Stimulated activated CD8-positive, alpha-beta memory T cell treated with anti-CD3 and anti-CD28 coated beads, Interleukin-4, amount 100 ng/mL, for 24 hours (primary cell): ENCODE data around the gene TRABD2B.

ENCODE experiments used
- DNase-seq: peaks from one replicate; pipeline ENCODE4 v3.0.0-alpha.2; 2020; ENCODE audit warnings: low read depth

The TRABD2B gene

GRCh38 chr1:47725000-47725473 is 272.1 kb downstream of the TRABD2B start:
- DNase-seq: no peak

DNA sequence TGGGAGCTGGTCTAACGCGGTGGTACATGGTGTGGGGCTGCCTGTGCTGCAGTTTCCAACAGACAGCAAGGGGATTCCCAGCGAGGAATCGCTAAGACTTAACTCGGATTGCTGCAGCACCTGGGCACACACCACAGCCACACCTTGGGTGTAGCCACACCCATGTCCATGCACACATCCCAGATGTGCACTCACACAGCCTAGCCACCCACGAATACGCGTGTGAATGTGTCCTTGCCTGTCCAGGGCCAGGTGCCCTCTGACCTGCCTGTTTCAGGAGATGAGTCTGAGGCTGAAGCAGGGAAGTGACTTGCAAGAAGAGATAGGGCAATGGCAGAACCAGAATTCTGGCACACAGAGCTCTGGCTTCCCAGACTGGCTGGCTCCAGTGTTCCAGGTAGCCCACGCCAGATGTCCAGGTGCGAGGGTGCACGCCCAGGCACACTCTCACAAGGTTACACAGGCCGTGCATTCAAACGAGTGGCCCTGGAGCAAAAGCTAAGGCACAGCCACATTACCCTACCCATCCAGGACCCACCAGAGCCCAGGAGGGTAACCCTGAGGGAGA is 272.7 kb downstream of the TRABD2B start:
- DNase-seq: no peak

DNA sequence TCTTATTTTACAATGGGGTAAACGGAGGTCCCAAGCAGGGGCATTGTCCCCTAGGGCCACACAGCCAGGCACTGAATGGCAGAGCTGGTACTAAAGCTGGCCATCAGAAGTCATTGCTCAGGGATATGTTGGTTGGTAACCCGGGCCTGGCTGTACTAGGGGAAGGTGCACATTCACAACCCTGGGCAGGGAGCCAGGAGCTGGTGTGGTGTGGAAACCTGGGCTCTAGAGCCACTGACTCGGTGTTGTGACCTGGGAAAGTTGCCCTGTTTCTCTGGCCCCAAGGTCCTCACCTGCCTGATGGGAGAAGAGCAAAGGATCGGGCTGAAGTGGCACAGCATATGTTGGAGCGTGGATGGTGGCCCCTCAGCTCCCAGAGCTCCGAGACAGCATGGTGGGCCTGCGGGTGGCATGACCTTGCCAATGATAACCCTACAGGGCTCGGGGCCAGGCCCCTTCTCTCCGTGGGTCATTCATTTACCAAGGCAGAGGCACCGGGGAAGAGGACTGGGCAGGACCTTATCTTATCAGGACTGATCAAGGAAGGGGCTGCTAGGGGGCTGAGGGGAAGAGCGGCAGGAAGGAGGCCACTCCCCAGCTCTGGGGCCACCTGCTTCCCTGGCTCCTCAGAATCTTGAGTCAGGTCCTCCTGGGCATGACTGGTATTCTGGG is 274.1 kb downstream of the TRABD2B start:
- DNase-seq: no peak

- no peak for DNase-seq
Observed at GRCh38 chr1:47722101-47722500, 275.1 kb downstream of the TRABD2B start.

DNA sequence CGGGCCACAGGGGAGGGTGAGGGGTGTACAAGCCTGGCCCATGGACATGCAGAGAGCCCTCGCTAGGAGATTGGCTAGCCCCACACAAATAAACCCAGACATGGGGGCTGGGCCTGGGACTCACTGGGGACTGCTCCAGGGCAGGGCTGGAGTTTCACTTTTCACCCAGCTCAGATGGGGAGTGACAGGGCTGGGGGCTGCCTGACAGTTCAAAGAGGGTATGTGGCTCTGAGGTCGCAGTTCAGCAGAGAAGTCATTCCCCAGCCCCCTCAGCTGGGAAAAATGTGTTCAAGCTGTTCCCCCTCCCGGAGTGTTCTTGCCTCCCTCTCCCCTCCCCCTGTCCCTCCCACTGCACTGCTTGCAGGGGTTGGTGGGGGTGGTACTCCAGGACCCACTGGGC is 277.1 kb downstream of the TRABD2B start:
- DNase-seq: no peak

DNA sequence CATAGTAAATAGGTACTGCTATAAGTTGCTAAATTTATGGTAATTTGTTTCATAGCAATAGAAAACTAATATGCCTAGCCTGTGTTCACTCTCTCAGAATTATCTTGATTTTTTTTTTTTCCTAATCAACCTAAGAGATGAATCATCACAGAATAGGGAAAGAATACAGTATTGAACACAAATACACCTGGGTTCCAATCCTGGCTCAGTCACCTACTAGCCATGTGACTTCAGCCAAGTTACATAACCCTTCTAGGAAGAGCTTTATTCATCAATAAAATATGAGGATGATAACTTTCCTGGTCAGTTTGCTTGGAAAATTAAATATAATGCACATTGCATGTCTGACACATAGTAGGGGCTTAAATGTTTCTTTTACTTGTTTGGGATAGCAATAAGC is 279.8 kb downstream of the TRABD2B start:
- no peak for DNase-seq

DNA sequence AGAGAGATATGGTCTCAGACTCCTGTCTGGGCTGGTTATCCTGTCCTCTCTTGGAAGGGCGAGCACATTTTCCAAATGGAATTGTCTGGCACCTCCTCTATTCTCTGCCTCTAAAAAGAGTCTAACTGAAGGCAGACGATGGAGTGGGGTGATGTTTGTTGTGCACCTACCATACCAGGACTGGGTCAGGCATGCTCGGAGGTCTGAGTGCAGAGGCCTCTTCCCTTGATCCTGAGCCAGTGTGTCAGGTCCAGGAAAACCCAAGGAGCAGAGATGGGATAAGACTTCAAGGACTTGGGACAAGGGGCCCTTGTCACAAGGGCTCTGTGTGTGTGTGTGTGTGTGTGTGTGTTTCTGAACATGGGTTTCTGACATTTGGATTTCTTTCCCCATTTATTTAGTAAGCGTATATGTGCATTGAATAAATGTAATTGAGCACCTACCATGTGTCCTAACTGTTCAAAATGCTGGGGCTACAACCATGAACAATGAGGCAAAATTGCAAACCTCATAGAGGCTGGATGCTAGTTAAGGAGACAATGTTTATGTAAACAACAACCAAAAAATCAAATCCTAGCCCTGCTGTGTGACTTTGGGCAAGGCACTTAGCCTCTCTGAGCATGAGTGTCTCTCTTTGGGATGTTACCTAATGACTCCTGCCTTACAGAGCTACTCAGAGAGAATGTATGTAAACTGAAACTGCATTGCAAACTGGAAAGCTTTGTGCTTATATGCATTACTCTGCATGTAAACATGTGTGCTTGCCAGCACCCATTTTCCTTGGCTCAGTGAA is 283.0 kb downstream of the TRABD2B start:
- DNase-seq: no peak

DNA sequence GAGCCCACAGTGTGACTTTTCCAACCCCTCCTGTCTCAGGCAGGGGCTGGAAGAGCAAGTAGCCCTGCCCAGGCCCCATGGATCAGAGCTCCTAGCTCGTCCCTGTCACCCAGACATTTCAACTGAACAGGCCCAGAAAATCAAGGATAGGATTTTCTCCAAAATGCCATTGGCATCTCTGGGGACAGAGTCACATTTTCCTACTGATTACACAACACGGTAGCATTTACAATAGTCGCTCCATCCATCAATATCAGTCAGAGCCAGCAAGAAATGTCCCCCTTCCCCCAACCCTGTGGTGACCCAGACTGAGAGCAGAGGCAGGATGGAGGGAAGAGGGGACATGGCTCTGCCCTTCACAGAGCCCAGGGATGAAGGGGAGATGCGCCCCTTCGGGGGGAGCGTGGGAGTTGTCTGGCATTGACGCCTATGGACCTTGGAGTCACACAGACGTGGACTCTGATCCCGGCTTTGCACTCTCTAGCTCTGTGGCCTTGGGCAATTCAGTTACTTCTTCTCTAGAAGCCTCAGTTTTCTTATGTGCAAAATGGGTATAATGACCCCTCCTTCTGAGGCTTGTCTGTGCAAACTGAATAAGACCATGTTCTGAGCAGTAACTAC is 283.7 kb downstream of the TRABD2B start:
- no peak for DNase-seq

DNA sequence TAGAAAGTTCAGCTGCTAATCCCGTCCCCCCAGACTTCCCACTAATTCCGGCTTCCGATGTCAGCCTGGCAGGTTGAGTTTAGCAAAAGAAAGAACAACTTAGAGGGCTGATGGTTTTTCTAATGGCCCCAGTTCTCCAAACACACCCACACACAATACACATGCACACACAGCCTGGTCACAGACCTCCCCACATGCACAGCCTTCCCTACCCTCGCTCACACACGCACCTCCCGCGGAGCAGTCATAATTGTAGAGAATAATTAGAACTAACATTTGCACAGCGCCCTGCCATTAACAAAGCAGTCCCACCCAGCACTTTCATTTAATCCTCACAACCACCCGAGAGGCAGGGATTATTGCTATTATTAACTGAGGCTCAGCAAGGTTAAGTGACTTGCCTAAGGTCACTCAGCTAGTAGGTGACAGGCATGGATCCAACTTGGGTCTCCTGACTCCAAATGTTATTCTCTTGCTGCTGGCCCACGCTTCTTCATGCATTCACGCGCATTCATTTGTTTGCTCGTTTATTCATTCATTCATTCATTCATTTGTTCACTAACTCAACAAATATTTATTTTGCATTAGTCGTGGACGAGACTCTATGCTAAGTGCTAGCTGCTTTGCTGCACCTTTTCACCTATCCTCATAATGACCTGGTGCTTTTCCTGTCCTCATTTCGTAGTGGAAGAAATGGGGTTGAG is 284.4 kb downstream of the TRABD2B start:
- no peak for DNase-seq

GRCh38 chr1:47711848-47712492 is 285.2 kb downstream of the TRABD2B start:
- DNase-seq: no peak

GRCh38 chr1:47711184-47711847 is 285.9 kb downstream of the TRABD2B start:
- no peak for DNase-seq
